A549 (cell line): ENCODE measurements around the gene HSD17B1.

Source experiments
- CEBPB ChIP-seq, 2 experiments: fragments of >200 bp in 1 of 2; sonication (Bioruptor Twin) in 1 of 2; formaldehyde crosslinking in 1 of 2; IDR thresholded peaks; 2 replicates each; pipeline ENCODE4 v1.6.1; 2012 to 2016
- CTCF ChIP-seq: fragments of >200 bp; sonication (Bioruptor Twin); formaldehyde crosslinking; IDR thresholded peaks from 3 replicates; pipeline ENCODE4 v1.5.1; 2016
- EP300 ChIP-seq, 2 experiments: fragments of >200 bp; sonication (Bioruptor Twin); formaldehyde crosslinking; IDR thresholded peaks; 2 replicates in 1 of 2; 3 replicates in 1 of 2; pipeline ENCODE4 v1.6.1; 2016 to 2017
- ESRRA ChIP-seq: fragments of 150-350 bp; IDR thresholded peaks from 2 replicates; pipeline ENCODE4 v1.6.1; 2014; ENCODE audit warnings: mild to moderate bottlenecking, low read length, borderline replicate concordance
- MAX ChIP-seq: IDR thresholded peaks from 2 replicates; pipeline ENCODE4 v1.6.1; 2012
- POLR2A ChIP-seq: IDR thresholded peaks from 2 replicates; pipeline ENCODE4 v1.6.1; 2012; ENCODE audit warnings: mild to moderate bottlenecking, low read length
- RARB ChIP-seq: fragments of 250-450 bp; sonication (Bioruptor Pico); IDR thresholded peaks from 2 replicates; pipeline ENCODE4 v1.8.0; 2021; ENCODE audit warnings: mild to moderate bottlenecking, moderate library complexity
- USF2 ChIP-seq: fragments of 450-650 bp; IDR thresholded peaks from 2 replicates; pipeline ENCODE4 v1.6.1; 2014; ENCODE audit warnings: antibody characterized with exemption
- ZC3H11A ChIP-seq: fragments of 450-650 bp; IDR thresholded peaks from 2 replicates; pipeline ENCODE4 v1.6.1; 2014; ENCODE audit warnings: antibody characterized with exemption, mild to moderate bottlenecking

GRCh38 chr17:42577532-42578281 lies 25.0 kb downstream of the HSD17B1 start, which contains the start of gene PSMC3IP:
- TF ChIP-seq CTCF (peak; percentile 37), ZC3H11A (no peak), POLR2A (peak; percentile 82), RARB (no peak), EP300 (IDR thresholded peaks at IDR 0.05) (no peak), USF2 (no peak), CEBPB (IDR thresholded peaks at IDR 0.05) (no peak), MAX (peak; percentile 93), ESRRA (peak; percentile 65; the same call in 1 of the 2 replicates)
